K562 (cell line): ENCODE measurements around the gene ITGB2. TPM values are rescaled to one million over a fixed set of nuclear protein-coding genes. Genes with fewer than 3 reads are reported as not detected.

Experiments used
- CBX5 ChIP-seq: IDR thresholded peaks from 2 replicates; pipeline ENCODE4 v1.6.1; 2014; ENCODE audit warnings: low read depth, borderline replicate concordance
- CREM ChIP-seq: IDR thresholded peaks from 2 replicates; pipeline ENCODE4 v1.6.1; 2014; ENCODE audit warnings: antibody characterized with exemption, low read depth
- E2F4 ChIP-seq: sonication (generic); formaldehyde crosslinking; IDR thresholded peaks from 2 replicates; pipeline ENCODE4 v1.8.0; 2022; ENCODE audit warnings: mild to moderate bottlenecking, low read depth, missing genetic modification reagents
- HDAC6 ChIP-seq: IDR thresholded peaks from 2 replicates; pipeline ENCODE4 v1.6.1; 2012; ENCODE audit warnings: low read depth, mild to moderate bottlenecking, control low read depth, inconsistent platforms, low read length, moderate library complexity
- JUN ChIP-seq, 2 experiments: sonication (generic) in 1 of 2; formaldehyde crosslinking in 1 of 2; IDR thresholded peaks; 2 replicates each; pipeline versions ENCODE4 v1.6.1 to v1.8.0; 2012 to 2022; ENCODE audit warnings: borderline replicate concordance in 2 of 2, mild to moderate bottlenecking in 2 of 2, improper control_type of control experiment in 1 of 2, low read depth in 1 of 2, low read length in 1 of 2, missing genetic modification reagents in 1 of 2
- L3MBTL2 ChIP-seq: fragments of 450-650 bp; IDR thresholded peaks from 2 replicates; pipeline ENCODE4 v1.6.1; 2016; ENCODE audit warnings: mild to moderate bottlenecking, moderate library complexity
- MAFK ChIP-seq: IDR thresholded peaks from 2 replicates; pipeline ENCODE4 v1.6.1; 2011; ENCODE audit warnings: low read length, improper control_type of control experiment
- MTA3 ChIP-seq: fragments of 450-650 bp; formaldehyde crosslinking; IDR thresholded peaks from 2 replicates; pipeline ENCODE4 v1.6.1; 2017; ENCODE audit warnings: mild to moderate bottlenecking, borderline replicate concordance
- NEUROD1 ChIP-seq: fragments of 150-350 bp; IDR thresholded peaks from 2 replicates; pipeline ENCODE4 v1.6.1; 2014; ENCODE audit warnings: borderline replicate concordance, low read length, low read depth; ENCODE audit not compliant: partially characterized antibody
- NFE2L1 ChIP-seq: fragments of 450-650 bp; IDR thresholded peaks from 2 replicates; pipeline ENCODE4 v1.6.1; 2016; ENCODE audit warnings: missing genetic modification characterization, low read depth, mild to moderate bottlenecking, missing compliant biosample characterization, moderate library complexity, borderline replicate concordance
- NRF1 ChIP-seq, 2 experiments: fragments of 450-650 bp; IDR thresholded peaks in 1 of 2; conservative IDR thresholded peaks in 1 of 2; 2 replicates each; pipeline ENCODE4 v1.6.1; 2014; ENCODE audit warnings: mild to moderate bottlenecking in 2 of 2
- PCBP1 ChIP-seq: fragments of 200-400 bp; formaldehyde crosslinking; IDR thresholded peaks from 2 replicates; pipeline ENCODE4 v1.6.1; 2018; ENCODE audit warnings: mild to moderate bottlenecking, low read depth, low read length; ENCODE audit not compliant: poor library complexity, severe bottlenecking
- PHB ChIP-seq: fragments of 250-450 bp; sonication (Bioruptor Pico); IDR thresholded peaks from 2 replicates; pipeline ENCODE4 v1.5.0; 2021
- POLR2G ChIP-seq: fragments of 200-400 bp; formaldehyde crosslinking; IDR thresholded peaks from 2 replicates; pipeline ENCODE4 v1.6.1; 2017; ENCODE audit warnings: low read depth, mild to moderate bottlenecking, antibody characterized with exemption, low read length, moderate library complexity
- RB1 ChIP-seq: fragments of 450-650 bp; IDR thresholded peaks from 2 replicates; pipeline ENCODE4 v1.6.1; 2017; ENCODE audit warnings: low read depth, mild to moderate bottlenecking
- RBM15 ChIP-seq: fragments of 200-400 bp; formaldehyde crosslinking; IDR thresholded peaks from 2 replicates; pipeline ENCODE4 v1.6.1; 2018; ENCODE audit warnings: mild to moderate bottlenecking, low read length, moderate library complexity; ENCODE audit not compliant: insufficient read depth
- RCOR1 ChIP-seq, 2 experiments: IDR thresholded peaks; 2 replicates each; pipeline ENCODE4 v1.6.1; 2012; ENCODE audit warnings: low read depth in 2 of 2, low read length in 2 of 2, borderline replicate concordance in 1 of 2, improper control_type of control experiment in 1 of 2
- TEAD1 ChIP-seq, 2 experiments: fragments of 450-650 bp in 1 of 2; sonication (generic) in 1 of 2; formaldehyde crosslinking; IDR thresholded peaks; 2 replicates each; pipeline versions ENCODE4 v1.4.0 to v1.8.0; 2020 to 2022; ENCODE audit warnings: mild to moderate bottlenecking in 2 of 2, missing genetic modification reagents in 1 of 2
- TOE1 ChIP-seq, 2 experiments: fragments of 450-650 bp in 1 of 2; sonication (generic) in 1 of 2; formaldehyde crosslinking in 1 of 2; IDR thresholded peaks; 2 replicates each; pipeline versions ENCODE4 v1.7.1 to v1.8.0; 2016 to 2022; ENCODE audit warnings: borderline replicate concordance in 2 of 2, mild to moderate bottlenecking in 2 of 2, antibody characterized with exemption in 1 of 2, inconsistent platforms in 1 of 2, low read depth in 1 of 2, missing genetic modification reagents in 1 of 2, moderate library complexity in 1 of 2
- YY1 ChIP-seq, 3 experiments: IDR thresholded peaks; 2 replicates each; pipeline ENCODE4 v1.6.1; 2011; ENCODE audit warnings: low read length in 2 of 3, mild to moderate bottlenecking in 2 of 3, moderate library complexity in 2 of 3, borderline replicate concordance in 1 of 3, control low read depth in 1 of 3, low read depth in 1 of 3; ENCODE audit not compliant: insufficient read depth in 3 of 3, insufficient replicate concordance in 2 of 3, control insufficient read depth in 1 of 3, insufficient read length in 1 of 3; ENCODE audit errors: extremely low read depth in 1 of 3
- ZC3H11A ChIP-seq: IDR thresholded peaks from 2 replicates; pipeline ENCODE4 v1.6.1; 2012; ENCODE audit warnings: low read depth, low read length, improper control_type of control experiment
- ZFX ChIP-seq: sonication (generic); formaldehyde crosslinking; IDR thresholded peaks from 2 replicates; pipeline ENCODE4 v1.8.0; 2022; ENCODE audit warnings: mild to moderate bottlenecking, missing genetic modification reagents, moderate library complexity
- ZNF644 ChIP-seq: fragments of 200-800 bp; sonication (Bioruptor generic); IDR thresholded peaks from 2 replicates; pipeline ENCODE4 v1.6.1; 2016; ENCODE audit warnings: low read depth, missing genetic modification characterization, missing compliant biosample characterization
- ZNF76 ChIP-seq: fragments of 250-450 bp; sonication (Bioruptor Pico); IDR thresholded peaks from 2 replicates; pipeline ENCODE4 v1.4.0; 2020; ENCODE audit warnings: mild to moderate bottlenecking, moderate library complexity, borderline replicate concordance
- ZNF766 ChIP-seq: fragments of 200-800 bp; sonication (Bioruptor generic); conservative IDR thresholded peaks from 2 replicates; pipeline ENCODE4 v1.6.1; 2016; ENCODE audit warnings: missing genetic modification characterization, missing compliant biosample characterization
- polyA plus RNA-seq, 8 experiments: library from polyadenylated mRNA; depleted of rRNA in 4 of 8; stranded (reverse) in 5 of 8; unstranded in 3 of 8; fragments of >200 nt; fragmentation: Nextera tagmentation in 2 of 8; fragmentation: Illumina TruSeq in 1 of 8; extraction: Ambion mirVana in 2 of 8; extraction: Trizol in 1 of 8; gene quantifications; 2 replicates each; pipeline versions ENCODE4 v1.2.1 to v1.2.3, GENCODE V29; 2011 to 2014; ENCODE audit warnings: inconsistent platforms in 1 of 8, missing spikeins in 1 of 8
- total RNA-seq, 7 experiments: library from RNA; depleted of rRNA in 6 of 7; stranded (reverse); fragments of >200 nt in 6 of 7; fragmentation: Illumina TruSeq in 2 of 7; extraction: Trizol in 2 of 7; gene quantifications; 2 replicates each; pipeline versions ENCODE4 v1.2.1 to v1.2.3, GENCODE V29; 2011 to 2021; ENCODE audit warnings: low replicate concordance in 1 of 7

ITGB2 gene
- total and polyA plus RNA-seq, 9 of the 15 experiments (the other 6 are each of a cell fraction or from before 2014, with no cell fraction given): 0.07 to 1.3 (median 0.51) TPM; not detected in 2

GRCh38 chr21:44854391-44854663 lies 66.4 kb downstream of the ITGB2 start (continued):
- peak in 1 of 3 experiments; percentile 66 for TF ChIP-seq YY1 (IDR thresholded peaks at IDR 0.05; ENCODE audit: borderline replicate concordance in 1 of 3, control insufficient read depth in 1 of 3, extremely low read depth in 1 of 3, insufficient read depth in 3 of 3, insufficient read length in 1 of 3, insufficient replicate concordance in 2 of 3, low read depth in 1 of 3, low read length in 2 of 3)
- 0 out of 2 replicates have a peak, but pooled peaks have one; percentile 44 for TF ChIP-seq E2F4
- peak; percentile 43; the same call in 1 of the 2 replicates for TF ChIP-seq POLR2G
- TF ChIP-seq JUN (IDR thresholded peaks at IDR 0.05; ENCODE audit: borderline replicate concordance, low read depth, low read length): no peak
- no peak for TF ChIP-seq JUN (CRISPR knock-in tag; IDR thresholded peaks at IDR 0.05; ENCODE audit: borderline replicate concordance)
- TF ChIP-seq TOE1 (IDR thresholded peaks at IDR 0.05; ENCODE audit: borderline replicate concordance): peak; percentile 92
- TF ChIP-seq TOE1 (CRISPR knock-in tag; IDR thresholded peaks at IDR 0.05; ENCODE audit: borderline replicate concordance, low read depth): no peak
- no peak for TF ChIP-seq PHB (CRISPR knock-in tag)
- peak; percentile 4; the same call in 1 of the 2 replicates for TF ChIP-seq ZNF766 (CRISPR knock-in tag)
- no peak for TF ChIP-seq ZNF76 (CRISPR knock-in tag)
- peak; percentile 62; the same call in 1 of the 2 replicates for TF ChIP-seq CREM
- no peak for TF ChIP-seq NEUROD1
- no peak for TF ChIP-seq RBM15
- TF ChIP-seq ZC3H11A: no peak
- no peak for TF ChIP-seq MTA3
- no peak for TF ChIP-seq NRF1 (conservative IDR thresholded peaks at IDR 0.05 in 1 of 2, IDR thresholded peaks at IDR 0.05 in 1 of 2)
- no peak for TF ChIP-seq NFE2L1 (tag)
- peak in 1 of 2 experiments; percentile 31; a peak in 1 of 4 replicates for TF ChIP-seq TEAD1 (CRISPR knock-in tag; IDR thresholded peaks at IDR 0.05)
- no peak; the same call in 1 of the 2 replicates for TF ChIP-seq ZFX
- TF ChIP-seq CBX5: no peak
- TF ChIP-seq L3MBTL2: 0 out of 2 replicates have a peak, but pooled peaks have one; percentile 90
- TF ChIP-seq ZNF644 (tag): no peak
- TF ChIP-seq MAFK: no peak
- no peak for TF ChIP-seq HDAC6
- TF ChIP-seq RCOR1 (IDR thresholded peaks at IDR 0.05; ENCODE audit: borderline replicate concordance in 1 of 2, low read depth in 2 of 2, low read length in 2 of 2): 0 out of 4 replicates have a peak, but pooled peaks of 1 of the 2 experiments have one; percentile 7
- peak; percentile 10; the same call in 1 of the 2 replicates for TF ChIP-seq RB1
- TF ChIP-seq PCBP1: no peak
